Panc1 (cell line): Measurements from ENCODE around the gene DCAKD.

Source experiments
- POLR2AphosphoS5 ChIP-seq: IDR thresholded peaks from 2 replicates; pipeline ENCODE4 v1.6.1; 2012; ENCODE audit warnings: mild to moderate bottlenecking, low read depth, low read length, moderate library complexity
- TF ChIP-seq, protein P1 (sequence below): fragments of 450-650 bp; IDR thresholded peaks from 2 replicates; pipeline ENCODE4 v1.5.1; 2017; ENCODE audit warnings: mild to moderate bottlenecking

DNA sequence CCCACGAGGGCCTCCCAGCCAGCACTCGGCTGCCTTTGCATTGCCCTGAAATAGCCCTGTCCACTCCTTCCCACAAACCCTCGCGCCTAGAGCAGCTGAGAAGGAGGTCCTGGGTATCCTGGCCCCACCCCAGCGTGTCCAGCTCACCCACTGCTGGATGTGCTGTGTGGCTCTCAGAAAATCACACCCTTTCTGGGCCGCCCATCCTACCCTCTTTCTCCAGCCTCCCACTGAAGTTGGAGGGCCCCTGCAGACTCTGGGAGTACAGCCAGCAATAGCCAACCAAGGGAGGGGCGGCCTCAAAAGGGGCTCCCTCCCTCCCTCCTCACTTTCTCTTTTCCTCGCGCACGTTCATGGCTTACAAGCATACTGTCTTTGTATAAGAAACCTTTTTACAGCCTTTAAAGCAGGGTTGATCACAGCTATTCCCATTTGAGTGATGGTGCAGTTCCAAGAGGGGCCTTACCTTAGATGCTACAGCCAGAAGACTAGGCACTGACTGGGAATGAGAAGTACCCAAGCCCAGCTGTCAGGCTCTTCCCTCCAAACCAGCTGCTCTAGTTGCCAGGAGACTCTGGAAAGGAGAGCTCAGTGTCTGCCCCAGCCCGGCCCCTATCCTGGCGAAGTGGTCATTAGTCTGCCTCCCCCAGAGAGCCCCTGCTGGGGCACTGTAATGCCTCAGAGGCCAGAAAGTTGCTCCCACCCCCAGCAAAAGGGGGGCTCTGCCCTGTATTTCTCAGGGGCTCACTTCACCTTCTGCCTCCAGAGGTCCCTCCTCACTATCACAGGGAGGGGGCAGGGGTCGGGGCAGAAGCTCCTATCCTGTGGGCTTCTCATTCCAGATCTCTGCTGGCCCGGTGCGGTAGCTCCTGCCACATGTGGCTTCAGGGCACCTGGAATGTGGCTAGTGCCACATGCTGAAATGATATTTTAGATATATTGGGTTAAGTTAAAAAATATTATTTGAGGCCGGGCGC, 38.1 kb downstream of the DCAKD start:
- TF ChIP-seq, protein P1, sequence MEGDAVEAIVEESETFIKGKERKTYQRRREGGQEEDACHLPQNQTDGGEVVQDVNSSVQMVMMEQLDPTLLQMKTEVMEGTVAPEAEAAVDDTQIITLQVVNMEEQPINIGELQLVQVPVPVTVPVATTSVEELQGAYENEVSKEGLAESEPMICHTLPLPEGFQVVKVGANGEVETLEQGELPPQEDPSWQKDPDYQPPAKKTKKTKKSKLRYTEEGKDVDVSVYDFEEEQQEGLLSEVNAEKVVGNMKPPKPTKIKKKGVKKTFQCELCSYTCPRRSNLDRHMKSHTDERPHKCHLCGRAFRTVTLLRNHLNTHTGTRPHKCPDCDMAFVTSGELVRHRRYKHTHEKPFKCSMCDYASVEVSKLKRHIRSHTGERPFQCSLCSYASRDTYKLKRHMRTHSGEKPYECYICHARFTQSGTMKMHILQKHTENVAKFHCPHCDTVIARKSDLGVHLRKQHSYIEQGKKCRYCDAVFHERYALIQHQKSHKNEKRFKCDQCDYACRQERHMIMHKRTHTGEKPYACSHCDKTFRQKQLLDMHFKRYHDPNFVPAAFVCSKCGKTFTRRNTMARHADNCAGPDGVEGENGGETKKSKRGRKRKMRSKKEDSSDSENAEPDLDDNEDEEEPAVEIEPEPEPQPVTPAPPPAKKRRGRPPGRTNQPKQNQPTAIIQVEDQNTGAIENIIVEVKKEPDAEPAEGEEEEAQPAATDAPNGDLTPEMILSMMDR = no peak
- no peak for TF ChIP-seq POLR2AphosphoS5
